Lung (tissue), 12 donors: ENCODE results near the gene HYAL4. TPM values are rescaled to one million over a fixed set of nuclear protein-coding genes. Genes with fewer than 3 reads are reported as not detected.

Experiments
- ATAC-seq: fragments of 200-7000 bp; cut with Tn5 transposase; one replicate; pipeline ENCODE4 v1.9.1; 2020; ENCODE audit warnings: moderate number of reproducible peaks; ENCODE audit not compliant: insufficient read depth, low FRiP score
- DNase-seq, 3 donors: peaks; one replicate each; pipeline ENCODE4 v3.0.0-alpha.2; 2013 to 2017
- H3K27ac ChIP-seq, 2 donors: one replicate each; pipeline ENCODE4 v1.5.1; 2013; ENCODE audit warnings: mild to moderate bottlenecking in 2 of 2, moderate library complexity in 2 of 2, control low read depth in 1 of 2, inconsistent platforms in 1 of 2, low read depth in 1 of 2, low read length in 1 of 2
- H3K27me3 ChIP-seq, 3 donors: one replicate each; pipeline ENCODE4 v1.5.1; 2013; ENCODE audit warnings: low read length in 2 of 3; ENCODE audit not compliant: control insufficient read depth in 3 of 3, insufficient read depth in 3 of 3
- H3K36me3 ChIP-seq, 4 donors: one replicate each; pipeline ENCODE4 v1.5.1; 2013; ENCODE audit warnings: low read length in 4 of 4, mild to moderate bottlenecking in 1 of 4, moderate library complexity in 1 of 4; ENCODE audit not compliant: control insufficient read depth in 4 of 4, insufficient read depth in 4 of 4
- H3K4me1 ChIP-seq, 5 donors: one replicate each; pipeline ENCODE4 v1.5.1; 2013; ENCODE audit warnings: low read length in 5 of 5, mild to moderate bottlenecking in 2 of 5, moderate library complexity in 1 of 5; ENCODE audit not compliant: control insufficient read depth in 5 of 5, insufficient read depth in 5 of 5
- H3K4me3 ChIP-seq: one replicate; pipeline ENCODE4 v1.5.1; 2013; ENCODE audit warnings: mild to moderate bottlenecking, control low read depth, moderate library complexity
- H3K9ac ChIP-seq, 2 donors: one replicate each; pipeline ENCODE4 v1.5.1; 2013; ENCODE audit warnings: low read length in 2 of 2, control low read depth in 1 of 2; ENCODE audit not compliant: insufficient read depth in 1 of 2
- H3K9me3 ChIP-seq, 4 donors: one replicate each; pipeline ENCODE4 v1.5.1; 2013; ENCODE audit warnings: low read length in 3 of 4, mild to moderate bottlenecking in 1 of 4, moderate library complexity in 1 of 4; ENCODE audit not compliant: control insufficient read depth in 4 of 4, insufficient read depth in 3 of 4
- WGBS, 2 donors: extraction: QIAGEN DNeasy Blood & Tissue Kit; methylation state at CpG; one replicate each; pipeline ENCODE4 v1.1.7; 2013; 5-methylcytosine and 5-hydroxymethylcytosine counted together
- polyA plus RNA-seq, 2 donors: library from polyadenylated mRNA; stranded (reverse); fragments of 200-250 nt; gene quantifications; one replicate each; pipeline ENCODE4 v1.2.1, GENCODE V29; 2013
- total RNA-seq, 2 donors: library from RNA; depleted of rRNA in 1 of 2; stranded (reverse); fragments of >200 nt in 1 of 2; gene quantifications; one replicate each; pipeline ENCODE4 v1.2.1, GENCODE V29; 2014 to 2021
- TF ChIP-seq, protein P1 (sequence below): IDR thresholded peaks from 2 replicates; pipeline ENCODE4 v1.5.1; 2012; ENCODE audit warnings: mild to moderate bottlenecking; ENCODE audit errors: control extremely low read depth, extremely low read depth
- donor health status: control.
- donor health status: control.
- donor health status: Bipolar disorder and iron deficiency.
- donor health status: healthy.
- donor health status: DM: yes; HTN: yes; CAD: no.

HYAL4 gene
- total and polyA plus RNA-seq, 4 donors, result 0.07 to 0.74 TPM; not detected in 2

- TF ChIP-seq, protein P1, sequence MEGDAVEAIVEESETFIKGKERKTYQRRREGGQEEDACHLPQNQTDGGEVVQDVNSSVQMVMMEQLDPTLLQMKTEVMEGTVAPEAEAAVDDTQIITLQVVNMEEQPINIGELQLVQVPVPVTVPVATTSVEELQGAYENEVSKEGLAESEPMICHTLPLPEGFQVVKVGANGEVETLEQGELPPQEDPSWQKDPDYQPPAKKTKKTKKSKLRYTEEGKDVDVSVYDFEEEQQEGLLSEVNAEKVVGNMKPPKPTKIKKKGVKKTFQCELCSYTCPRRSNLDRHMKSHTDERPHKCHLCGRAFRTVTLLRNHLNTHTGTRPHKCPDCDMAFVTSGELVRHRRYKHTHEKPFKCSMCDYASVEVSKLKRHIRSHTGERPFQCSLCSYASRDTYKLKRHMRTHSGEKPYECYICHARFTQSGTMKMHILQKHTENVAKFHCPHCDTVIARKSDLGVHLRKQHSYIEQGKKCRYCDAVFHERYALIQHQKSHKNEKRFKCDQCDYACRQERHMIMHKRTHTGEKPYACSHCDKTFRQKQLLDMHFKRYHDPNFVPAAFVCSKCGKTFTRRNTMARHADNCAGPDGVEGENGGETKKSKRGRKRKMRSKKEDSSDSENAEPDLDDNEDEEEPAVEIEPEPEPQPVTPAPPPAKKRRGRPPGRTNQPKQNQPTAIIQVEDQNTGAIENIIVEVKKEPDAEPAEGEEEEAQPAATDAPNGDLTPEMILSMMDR, result no peak
- Histone ChIP-seq H3K36me3 (no peaks in the 10 kb centered on the region), H3K4me1 (no peaks in the 10 kb centered on the region), H3K9ac (no peak overlapping the region), H3K27me3 (no peaks in the 10 kb centered on the region), H3K27ac (no peak overlapping the region), H3K9me3 (no peaks in the 10 kb centered on the region), H3K4me3 (no peak overlapping the region)
- ATAC-seq, result no peak
- DNase-seq, result no peak
- WGBS, 2 donors, result 88 to 93% methylated on average over 8 of the region's 8 CpGs
Measured at GRCh38 chr7:123918309-123918708, 73.3 kb downstream of the HYAL4 start.

DNA sequence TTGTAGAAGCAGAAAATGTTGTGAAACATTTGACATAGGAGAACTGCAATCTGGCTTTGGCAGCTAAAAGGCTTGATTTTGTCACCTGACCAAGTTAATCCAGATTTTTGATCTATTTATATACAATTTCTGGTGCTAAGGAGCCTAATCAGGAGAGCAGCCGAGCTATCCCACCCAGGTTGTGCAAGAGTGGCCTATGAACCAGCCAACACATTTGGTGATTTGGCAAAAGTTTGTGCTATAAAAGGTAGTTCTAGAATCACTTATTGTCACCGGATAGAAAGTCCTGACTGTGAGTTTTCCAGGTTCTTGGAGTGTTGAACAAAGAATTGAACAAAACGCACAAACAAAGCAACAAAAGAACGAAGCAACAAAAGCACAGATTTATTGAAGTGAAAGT lies 78.6 kb downstream of the HYAL4 start:
- TF ChIP-seq, protein P1, result no peak
- H3K4me3 ChIP-seq, result no peak overlapping the region
- H3K9ac ChIP-seq, result no peak overlapping the region
- peaks cover 0 to 3% (median 0%) of the 10 kb centered on the region in 4 donors for H3K9me3 ChIP-seq
- 92 to 95% methylated on average over 4 of the region's 4 CpGs for WGBS, 2 donors
- H3K36me3 ChIP-seq, result no peaks in the 10 kb centered on the region
- ATAC-seq (no peak), DNase-seq (no peak)
- no peak overlapping the region for H3K27ac ChIP-seq
- no peaks in the 10 kb centered on the region for H3K4me1 ChIP-seq
- H3K27me3 ChIP-seq, result no peaks in the 10 kb centered on the region

DNA sequence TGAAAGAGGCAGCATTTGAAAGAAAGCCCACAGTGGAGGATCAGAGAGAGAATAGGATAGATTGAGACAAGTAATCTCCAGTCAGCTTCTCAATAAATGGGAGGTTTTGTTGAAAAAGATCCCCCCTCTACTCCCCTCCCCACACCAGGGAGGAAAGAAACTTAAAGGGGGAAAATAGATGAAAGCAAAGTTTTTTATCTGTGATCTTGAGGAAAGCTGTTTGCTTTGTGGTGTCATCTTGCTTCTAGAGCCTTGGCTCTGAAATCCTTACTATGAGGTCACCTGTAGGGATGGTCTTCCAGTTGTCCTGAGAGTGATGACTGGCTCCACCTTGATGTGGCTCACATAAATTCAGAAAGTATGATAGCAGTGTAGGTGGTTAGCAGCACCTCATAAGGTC lies 80.0 kb downstream of the HYAL4 start, which contains the start of gene SPAM1:
Gene SPAM1 (plus strand): TSS at position 301 of the 400 bp plus-strand sequence. CDS start 28,330 bp downstream, outside the sequence.
- H3K9me3 ChIP-seq, result peaks cover 0 to 3% (median 0%) of the 10 kb centered on the region in 4 donors
- no peaks in the 10 kb centered on the region for H3K27me3 ChIP-seq
- ATAC-seq (no peak), DNase-seq (no peak)
- no peak within 1 kb of the TSS for H3K9ac ChIP-seq
- H3K36me3 ChIP-seq, result no peaks in the 10 kb centered on the region
- TF ChIP-seq, protein P1, result no peak
- H3K4me3 ChIP-seq, result no peak within 1 kb of the TSS
- no peaks in the 10 kb centered on the region for H3K4me1 ChIP-seq
- H3K27ac ChIP-seq, result no peak within 1 kb of the TSS

Other genes with a start within 250 kb of the HYAL4 start
- gene ASB15, start 243.3 kb upstream of the HYAL4 start, total RNA-seq, result not detected
- gene ASB15, start 243.3 kb upstream of the HYAL4 start, polyA plus RNA-seq, result not detected
- gene LMOD2, start 189.3 kb upstream of the HYAL4 start, total RNA-seq, result 1 to 10 TPM in 1 of 2 donors, not detected in 1; 1.1 TPM
- not detected for gene LMOD2, start 189.3 kb upstream of the HYAL4 start, polyA plus RNA-seq
- 10 to 100 TPM; 28.3 to 52.7 TPM for gene WASL, start 96.2 kb upstream of the HYAL4 start, total RNA-seq
- gene WASL, start 96.2 kb upstream of the HYAL4 start, polyA plus RNA-seq, result 10 to 100 TPM; 11.8 to 16.0 TPM
- gene SPAM1, start 80.1 kb downstream of the HYAL4 start, total RNA-seq, result not detected
- not detected for gene SPAM1, start 80.1 kb downstream of the HYAL4 start, polyA plus RNA-seq
- gene TMEM229A, start 187.9 kb downstream of the HYAL4 start, total RNA-seq, result under 1 TPM in 1 of 2 donors, not detected in 1; 0.34 TPM
- gene TMEM229A, start 187.9 kb downstream of the HYAL4 start, polyA plus RNA-seq, result not detected